Measurements from ENCODE around the gene SLC31A1. TPM values are rescaled to one million over a fixed set of nuclear protein-coding genes. Genes with fewer than 3 reads are reported as not detected.
"Not testable (repeated sequence)": the region's sequence is repeated elsewhere in the genome, so short reads cannot be mapped to it uniquely, and the experiment has no call there.

The SLC31A1 gene
- total RNA-seq, 4 donors from 2014 or later: 7.4 to 82.7 (median 50.6) TPM

- H3K9me3 ChIP-seq: no peaks in the 10 kb centered on the region
- peak overlapping the region in 1 of 4 donors; percentile 21 for H3K27ac ChIP-seq
- H3K4me1 ChIP-seq: peaks cover 0 to 16% (median 0%) of the 10 kb centered on the region in 4 donors
- no peak for TF ChIP-seq CTCF (IDR thresholded peaks at IDR 0.05)
- no peak for TF ChIP-seq POLR2A (IDR thresholded peaks at IDR 0.05)
- no peak for DNase-seq
- H3K4me3 ChIP-seq: no peak overlapping the region
- H3K27me3 ChIP-seq: no peaks in the 10 kb centered on the region
- H3K36me3 ChIP-seq: peaks cover 0 to 83% (median 0%) of the 10 kb centered on the region in 3 donors
These were observed 68.8 kb downstream of the SLC31A1 start for GRCh38 chr9:113290052-113290607.

GRCh38 chr9:113293285-113293878, 72.0 kb downstream of the SLC31A1 start:
- no peak for DNase-seq
- no peaks in the 10 kb centered on the region for H3K27me3 ChIP-seq

GRCh38 chr9:113296247-113296646, 74.9 kb downstream of the SLC31A1 start:
- peaks cover 0 to 24% (median 0%) of the 10 kb centered on the region in 3 donors for H3K36me3 ChIP-seq
- H3K27me3 ChIP-seq, DNase-seq, H3K9me3 ChIP-seq, H3K4me3 ChIP-seq, H3K27ac ChIP-seq, H3K4me1 ChIP-seq: not testable (repeated sequence)

More at GRCh38 chr9:113293285-113293878, 72.0 kb downstream of the SLC31A1 start:
- Histone ChIP-seq H3K27ac (no peak overlapping the region), H3K36me3 (peaks cover 0 to 52% (median 0%) of the 10 kb centered on the region in 3 donors), H3K4me1 (peaks cover 0 to 14% (median 0%) of the 10 kb centered on the region in 4 donors), H3K9me3 (no peaks in the 10 kb centered on the region), H3K4me3 (no peak overlapping the region)
- TF ChIP-seq POLR2A (IDR thresholded peaks at IDR 0.05) (no peak), CTCF (IDR thresholded peaks at IDR 0.05) (no peak)

GRCh38 chr9:113296796-113297558, 75.6 kb downstream of the SLC31A1 start:
- TF ChIP-seq CTCF (IDR thresholded peaks at IDR 0.05) (no peak), POLR2A (IDR thresholded peaks at IDR 0.05) (no peak)
- no peak for DNase-seq
- Histone ChIP-seq H3K27ac (no peak overlapping the region), H3K4me3 (no peak overlapping the region), H3K36me3 (peaks cover 0 to 16% (median 0%) of the 10 kb centered on the region in 3 donors), H3K9me3 (no peaks in the 10 kb centered on the region), H3K27me3 (no peaks in the 10 kb centered on the region), H3K4me1 (no peaks in the 10 kb centered on the region)

GRCh38 chr9:113298311-113298710, 77.0 kb downstream of the SLC31A1 start:
- no peaks in the 10 kb centered on the region for H3K27me3 ChIP-seq
- no peaks in the 10 kb centered on the region for H3K4me1 ChIP-seq
- H3K27ac ChIP-seq: no peak overlapping the region
- TF ChIP-seq POLR2A (IDR thresholded peaks at IDR 0.05) (no peak), CTCF (IDR thresholded peaks at IDR 0.05) (no peak)
- DNase-seq: no peak
- no peak overlapping the region for H3K4me3 ChIP-seq
- no peaks in the 10 kb centered on the region for H3K9me3 ChIP-seq
- peaks cover 0 to 3% (median 0%) of the 10 kb centered on the region in 3 donors for H3K36me3 ChIP-seq

All from Peyer's patch (tissue), 4 donors.